ENCODE results near the gene CLDND2. TPM values are rescaled to one million over a fixed set of nuclear protein-coding genes. Genes with fewer than 3 reads are reported as not detected.

Gene CLDND2
- total RNA-seq, 1 experiment from 2014 or later, result not detected

DNA sequence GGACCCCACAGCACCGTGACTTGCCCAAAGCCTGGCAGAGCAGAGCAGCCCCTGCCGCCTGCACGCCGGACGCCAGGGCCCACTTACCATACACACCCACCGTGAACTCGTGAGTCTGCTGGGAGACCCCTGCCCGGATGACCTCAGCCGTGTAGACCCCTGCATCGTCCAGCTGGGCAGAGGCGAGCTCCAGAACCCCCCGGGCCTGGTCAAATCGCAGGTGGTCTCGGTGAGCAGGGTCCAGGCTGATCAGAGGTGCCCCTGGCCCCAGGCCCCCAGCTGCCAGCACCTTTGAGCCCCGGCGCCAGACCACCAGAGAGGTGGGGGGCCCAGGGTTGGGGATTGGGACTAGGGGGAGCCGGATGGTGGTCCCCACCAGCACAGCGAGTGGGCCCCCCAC, 27.7 kb downstream of the CLDND2 start:
- Histone ChIP-seq H3K79me2 (ENCODE audit: insufficient read depth, low read length) (no peaks in the 10 kb centered on the region), H2BK5ac (ENCODE audit: insufficient read length, low read length) (no peak overlapping the region), H3K4me2 (ENCODE audit: insufficient read depth, insufficient read length, low read length) (peak overlapping the region; percentile 55), H2BK120ac (ENCODE audit: low read depth, low read length, poor library complexity, severe bottlenecking) (no peak overlapping the region), H4K5ac (ENCODE audit: insufficient read length, low read depth, low read length) (no peak overlapping the region), H4K20me1 (ENCODE audit: control insufficient read depth, insufficient read depth, insufficient read length) (no peaks in the 10 kb centered on the region), H3K23me2 (ENCODE audit: insufficient read length, low read depth, low read length, poor library complexity, severe bottlenecking) (peaks cover 6% of the 10 kb centered on the region), H3K4ac (ENCODE audit: low read depth, low read length) (no peak overlapping the region), H3K9me3 (ENCODE audit: control insufficient read depth, low read depth, low read length) (no peaks in the 10 kb centered on the region), H3K18ac (ENCODE audit: insufficient read length, low read depth, low read length) (no peak overlapping the region), H2BK12ac (ENCODE audit: insufficient read length, low read depth, low read length) (no peak overlapping the region), H2BK15ac (ENCODE audit: low read depth, low read length) (no peak overlapping the region), H3T11ph (ENCODE audit: low read length) (no peak overlapping the region), H3K27ac (ENCODE audit: insufficient read length, low read depth, low read length) (no peak overlapping the region), H4K8ac (replicated peaks; ENCODE audit: insufficient read length, low read depth, low read length) (no peak overlapping the region), H2BK20ac (ENCODE audit: low read depth, low read length, poor library complexity, severe bottlenecking) (no peak overlapping the region), H3K14ac (ENCODE audit: insufficient read depth, low read length) (no peak overlapping the region), H2AK5ac (ENCODE audit: insufficient read length, low read length) (no peak overlapping the region), H3K56ac (ENCODE audit: insufficient read length, low read depth, low read length) (no peak overlapping the region), H3K9ac (ENCODE audit: extremely low read depth, insufficient read length, low read length) (no peak overlapping the region), H3K79me1 (ENCODE audit: insufficient read depth, low read depth, low read length, poor library complexity, severe bottlenecking) (no peaks in the 10 kb centered on the region), H3K4me1 (ENCODE audit: insufficient read depth, low read length) (peaks cover 14% of the 10 kb centered on the region), H3K27me3 (ENCODE audit: insufficient read depth, low read length) (no peaks in the 10 kb centered on the region), H4K91ac (ENCODE audit: insufficient read length, low read depth, low read length) (no peak overlapping the region), H3K23ac (ENCODE audit: insufficient read length, low read depth, low read length) (no peak overlapping the region), H2AFZ (ENCODE audit: low read length) (no peak overlapping the region)
- TF ChIP-seq CTCF (conservative IDR thresholded peaks at IDR 0.05), result no peak
- H3K4me3 Mint-ChIP-seq, result peak overlapping the region; percentile 61 to 82
- no peak for DNase-seq
- H3K9me3 Mint-ChIP-seq, result no peaks in the 10 kb centered on the region; a peak in 1 of 5 replicates
- H3K27me3 Mint-ChIP-seq (ENCODE audit: low read depth), result peaks cover 19% of the 10 kb centered on the region
- H3K27ac Mint-ChIP-seq, result no peak overlapping the region
- peaks cover 5 to 11% (median 8%) of the 10 kb centered on the region in 3 experiments; a peak in 5 of 7 replicates for H3K36me3 Mint-ChIP-seq (ENCODE audit: insufficient read depth in 1 of 3, low read depth in 3 of 3)
- no CpG with 5 or more reads among the region's 18 CpGs for WGBS (ENCODE audit: extremely low coverage, insufficient read length, low lambda C conversion rate)
- peaks cover 23 to 29% of the 10 kb centered on the region in 2 experiments for H3K4me1 Mint-ChIP-seq

All from H9 (cell line).